Naive thymus-derived CD4-positive, alpha-beta T cell (primary cell): ENCODE data around the gene C1orf174. TPM values are rescaled to one million over a fixed set of nuclear protein-coding genes. Genes with fewer than 3 reads are reported as not detected.

Experiments
- ATAC-seq: fragments of 150-1000 bp; cut with Tn5 transposase; 2 replicates; pipeline ENCODE4 v1.10.0; 2021; ENCODE audit warnings: mild to moderate bottlenecking, moderate library complexity
- CTCF ChIA-PET: fragments of 350-600 bp; sonication (Branson Sonifier 250); formaldehyde crosslinking; loops from one replicate; lab custom pipeline; 2021; ENCODE audit warnings: antibody characterized with exemption; lab: Charles Lee
- POLR2A ChIA-PET: fragments of 350-600 bp; sonication (Branson Sonifier 250); formaldehyde crosslinking; loops from one replicate; lab custom pipeline; 2021; ENCODE audit warnings: antibody characterized with exemption, inconsistent platforms; lab: Charles Lee
- DNase-seq, 9 donors: peaks; one replicate each; pipeline versions ENCODE4 v3.0.0 to v3.0.0-alpha.2; 2020 to 2022; ENCODE audit warnings: mixed read lengths in 1 of 9
- H3K27ac ChIP-seq: one replicate; pipeline ENCODE4 v1.7.0; 2013; ENCODE audit warnings: mild to moderate bottlenecking, low read depth, low read length, moderate library complexity
- H3K27me3 ChIP-seq, 2 donors: one replicate each; pipeline ENCODE4 v1.7.0; 2013; ENCODE audit warnings: low read length in 2 of 2, mild to moderate bottlenecking in 2 of 2, moderate library complexity in 2 of 2; ENCODE audit not compliant: control insufficient read depth in 2 of 2, insufficient read depth in 2 of 2
- H3K36me3 ChIP-seq, 3 experiments: 1 replicate in 2 of 3; 2 replicates in 1 of 3; pipeline ENCODE4 v1.7.0; 2013; ENCODE audit warnings: low read length in 3 of 3, mild to moderate bottlenecking in 3 of 3, moderate library complexity in 1 of 3; ENCODE audit not compliant: insufficient read depth in 3 of 3, control insufficient read depth in 2 of 3
- H3K4me1 ChIP-seq, 2 donors: one replicate each; pipeline ENCODE4 v1.7.0; 2013; ENCODE audit warnings: low read length in 2 of 2, mild to moderate bottlenecking in 2 of 2, moderate library complexity in 1 of 2; ENCODE audit not compliant: control insufficient read depth in 2 of 2, insufficient read depth in 2 of 2
- H3K4me3 ChIP-seq: 2 replicates; pipeline ENCODE4 v1.7.0; 2013; ENCODE audit warnings: mild to moderate bottlenecking, low read length
- H3K9me3 ChIP-seq, 3 experiments: 1 replicate in 2 of 3; 2 replicates in 1 of 3; pipeline ENCODE4 v1.7.0; 2013; ENCODE audit warnings: low read length in 3 of 3; ENCODE audit not compliant: control insufficient read depth in 2 of 3
- H3K27ac Mint-ChIP-seq, 9 donors: one replicate each; pipeline ENCODE4 v1.8.0; 2020 to 2022; ENCODE audit warnings: mixed read lengths in 9 of 9, mild to moderate bottlenecking in 8 of 9, moderate library complexity in 5 of 9, inconsistent platforms in 2 of 9
- H3K27me3 Mint-ChIP-seq, 5 donors: one replicate each; pipeline ENCODE4 v1.8.0; 2021 to 2022; ENCODE audit warnings: mixed read lengths in 5 of 5, mild to moderate bottlenecking in 1 of 5
- H3K36me3 Mint-ChIP-seq, 5 donors: one replicate each; pipeline ENCODE4 v1.8.0; 2020 to 2022; ENCODE audit warnings: mixed read lengths in 5 of 5, mild to moderate bottlenecking in 3 of 5, inconsistent platforms in 1 of 5
- H3K4me1 Mint-ChIP-seq, 7 donors: one replicate each; pipeline ENCODE4 v1.8.0; 2020 to 2022; ENCODE audit warnings: mixed read lengths in 7 of 7, mild to moderate bottlenecking in 3 of 7, inconsistent platforms in 1 of 7
- H3K4me3 Mint-ChIP-seq, 10 donors: one replicate each; pipeline ENCODE4 v1.8.0; 2020 to 2022; ENCODE audit warnings: mild to moderate bottlenecking in 10 of 10, mixed read lengths in 10 of 10, moderate library complexity in 6 of 10, inconsistent platforms in 2 of 10
- H3K9me3 Mint-ChIP-seq, 11 donors: one replicate each; pipeline ENCODE4 v1.8.0; 2020 to 2022; ENCODE audit warnings: mixed read lengths in 11 of 11, mild to moderate bottlenecking in 4 of 11, inconsistent platforms in 1 of 11, moderate library complexity in 1 of 11
- intact Hi-C, 2 donors: fragments of 100-400 bp; cut with micrococcal nuclease; formaldehyde crosslinking; loops; one replicate each; pipeline ENCODE4 v1.15.1; 2023
- polyA plus RNA-seq, 2 donors: library from polyadenylated mRNA; unstranded; fragments of 300-500 nt; fragmentation: Illumina TruSeq; gene quantifications; one replicate each; pipeline ENCODE4 v1.2.3, GENCODE V29; 2021
- total RNA-seq, 6 experiments: library from RNA in 5 of 6; stranded (reverse) in 5 of 6; gene quantifications; 1 replicate in 5 of 6; 2 replicates in 1 of 6; pipeline ENCODE4 v1.2.3 and lab custom pipeline; 2021 to 2026

Gene C1orf174
- total and polyA plus RNA-seq, 7 experiments from 2014 or later, result 17.0 to 34.7 (median 27.1) TPM

DNA sequence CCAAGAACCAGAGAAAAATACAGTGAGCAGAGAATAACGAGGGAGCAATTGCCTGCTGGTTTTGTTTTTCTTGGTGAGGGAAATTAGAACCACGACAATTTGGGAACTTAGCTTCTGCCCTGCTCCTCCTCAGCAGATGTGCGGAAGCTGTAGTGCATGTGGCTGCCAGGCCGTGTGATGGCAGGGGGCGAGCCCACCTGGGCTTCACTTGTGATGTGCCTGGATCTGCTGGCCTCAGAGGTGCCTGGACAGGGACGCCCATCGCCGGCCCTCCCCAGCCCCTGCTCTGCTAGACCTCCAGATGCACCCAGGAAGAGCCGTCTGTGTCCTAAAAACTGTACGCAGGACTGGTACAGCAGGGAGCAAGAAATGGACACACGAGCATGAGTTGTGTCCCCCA, 28.5 kb upstream of the C1orf174 start:
- Mint-ChIP-seq H3K4me3 (no peak overlapping the region), H3K27ac (no peak overlapping the region), H3K36me3 (no peaks in the 10 kb centered on the region), H3K27me3 (peaks cover 0 to 15% (median 4%) of the 10 kb centered on the region in 5 donors), H3K4me1 (peaks cover 0 to 6% (median 4%) of the 10 kb centered on the region in 7 donors), H3K9me3 (peaks cover 0 to 9% (median 0%) of the 10 kb centered on the region in 11 donors)
- intact Hi-C loops, result no loop called here
- no peaks in the 10 kb centered on the region for H3K9me3 ChIP-seq
- CTCF ChIA-PET, result no interaction called here
- H3K27ac ChIP-seq, result no peak overlapping the region
- POLR2A ChIA-PET, result no interaction called here
- no peaks in the 10 kb centered on the region for H3K4me1 ChIP-seq
- no peaks in the 10 kb centered on the region for H3K36me3 ChIP-seq
- no peak overlapping the region for H3K4me3 ChIP-seq
- no peak for DNase-seq
- ATAC-seq, result no peak
- H3K27me3 ChIP-seq, result no peaks in the 10 kb centered on the region

- Mint-ChIP-seq H3K36me3 (no peaks in the 10 kb centered on the region), H3K4me1 (peaks cover 0 to 10% (median 4%) of the 10 kb centered on the region in 7 donors), H3K27ac (no peak overlapping the region), H3K27me3 (peaks cover 0 to 9% (median 0%) of the 10 kb centered on the region in 5 donors), H3K4me3 (no peak overlapping the region), H3K9me3 (peaks cover 0 to 9% (median 0%) of the 10 kb centered on the region in 11 donors)
- Histone ChIP-seq H3K27ac (no peak overlapping the region), H3K36me3 (no peaks in the 10 kb centered on the region), H3K4me1 (no peaks in the 10 kb centered on the region), H3K27me3 (no peaks in the 10 kb centered on the region), H3K4me3 (no peak overlapping the region), H3K9me3 (no peaks in the 10 kb centered on the region)
- intact Hi-C loops, result no loop called here
- DNase-seq (no peak), ATAC-seq (no peak)
- ChIA-PET POLR2A (no interaction called here), CTCF (no interaction called here)
Measured at GRCh38 chr1:3926956-3927355, 26.9 kb upstream of the C1orf174 start.

DNA sequence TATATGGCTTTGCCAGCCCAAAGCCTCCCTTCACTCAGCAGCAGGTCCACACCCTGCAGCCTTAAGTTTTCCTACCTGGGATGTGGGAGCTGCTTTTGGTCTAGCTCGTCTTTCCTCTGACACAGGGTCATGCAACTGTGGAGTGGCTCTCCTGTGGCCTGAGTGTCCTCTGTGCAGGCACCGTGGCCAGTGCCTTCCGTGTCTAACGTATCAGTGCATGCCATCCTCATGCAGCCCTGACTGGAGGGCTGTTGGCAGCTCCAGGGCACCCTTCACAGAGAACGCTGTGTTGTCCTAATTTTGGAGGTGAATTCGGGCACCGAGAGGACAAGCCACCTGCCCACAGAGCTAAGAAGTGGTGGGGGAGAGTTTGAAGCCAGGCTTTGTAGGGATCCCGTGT, 25.7 kb upstream of the C1orf174 start:
- peaks cover 0 to 9% (median 0%) of the 10 kb centered on the region in 11 donors for H3K9me3 Mint-ChIP-seq
- ATAC-seq (no peak), DNase-seq (no peak)
- peaks cover 0 to 10% (median 4%) of the 10 kb centered on the region in 7 donors for H3K4me1 Mint-ChIP-seq
- Histone ChIP-seq H3K9me3 (no peaks in the 10 kb centered on the region), H3K27me3 (no peaks in the 10 kb centered on the region), H3K27ac (no peak overlapping the region), H3K4me3 (no peak overlapping the region), H3K4me1 (no peaks in the 10 kb centered on the region), H3K36me3 (no peaks in the 10 kb centered on the region)
- ChIA-PET POLR2A (no interaction called here), CTCF (no interaction called here)
- H3K27ac Mint-ChIP-seq, result no peak overlapping the region
- H3K27me3 Mint-ChIP-seq, result peaks cover 0 to 13% (median 0%) of the 10 kb centered on the region in 5 donors
- intact Hi-C loops, result no loop called here
- H3K4me3 Mint-ChIP-seq, result no peak overlapping the region
- no peaks in the 10 kb centered on the region for H3K36me3 Mint-ChIP-seq

DNA sequence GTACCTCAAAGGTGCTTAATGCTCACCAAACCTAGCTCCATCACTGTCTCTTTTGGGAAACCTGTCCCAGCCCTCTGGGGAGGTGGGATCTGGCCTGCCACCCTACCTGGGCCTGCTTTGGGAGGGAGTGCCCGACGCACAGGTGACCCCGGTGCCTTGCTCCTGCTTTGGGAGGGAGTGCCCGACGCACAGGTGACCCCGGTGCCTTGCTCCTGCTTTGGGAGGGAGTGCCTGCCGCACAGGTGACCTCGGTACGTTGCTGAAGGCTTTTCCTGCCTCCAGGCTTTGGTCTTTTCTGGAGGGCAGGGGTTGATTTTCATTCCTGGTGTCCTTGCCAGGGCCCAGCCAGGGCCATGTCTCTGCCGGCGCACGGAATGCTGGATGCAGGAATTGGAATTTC, 25.2 kb upstream of the C1orf174 start:
- CTCF ChIA-PET, result no interaction called here
- no peak for DNase-seq
- no peak overlapping the region for H3K27ac ChIP-seq
- POLR2A ChIA-PET, result no interaction called here
- no peak for ATAC-seq
- H3K4me3 ChIP-seq, result no peak overlapping the region
- H3K36me3 ChIP-seq, result no peaks in the 10 kb centered on the region
- H3K4me1 ChIP-seq, result no peaks in the 10 kb centered on the region
- H3K36me3 Mint-ChIP-seq, result no peaks in the 10 kb centered on the region
- intact Hi-C loops, result no loop called here
- H3K27me3 ChIP-seq, result no peaks in the 10 kb centered on the region
- H3K9me3 ChIP-seq, result no peaks in the 10 kb centered on the region
- H3K9me3 Mint-ChIP-seq, result peaks cover 0 to 6% (median 0%) of the 10 kb centered on the region in 11 donors
- peaks cover 0 to 17% (median 0%) of the 10 kb centered on the region in 5 donors for H3K27me3 Mint-ChIP-seq
- H3K4me1 Mint-ChIP-seq, result peaks cover 0 to 8% (median 3%) of the 10 kb centered on the region in 7 donors
- no peak overlapping the region for H3K4me3 Mint-ChIP-seq
- no peak overlapping the region for H3K27ac Mint-ChIP-seq

DNA sequence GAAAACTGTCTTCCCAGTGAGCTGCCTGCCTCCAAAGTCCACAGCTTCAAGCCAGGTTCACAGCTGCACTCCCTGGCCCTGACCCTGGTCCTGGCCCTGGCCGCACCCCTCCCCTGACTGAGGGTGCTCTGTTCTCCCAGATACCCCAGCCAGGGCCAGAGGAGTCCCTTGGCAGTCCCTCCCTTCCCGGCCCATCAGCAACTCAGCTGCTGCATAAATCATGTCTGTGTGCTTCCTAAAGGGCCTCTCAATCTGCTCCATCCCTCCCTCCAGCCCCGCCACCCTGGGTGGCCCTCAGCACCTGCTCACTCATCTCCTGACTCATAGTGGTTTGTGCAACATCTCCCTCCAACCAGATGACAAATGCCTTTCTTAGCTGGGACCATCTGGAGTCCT, 24.8 kb upstream of the C1orf174 start:
- no peak overlapping the region for H3K4me3 Mint-ChIP-seq
- H3K27me3 Mint-ChIP-seq, result peaks cover 0 to 17% (median 0%) of the 10 kb centered on the region in 5 donors
- Histone ChIP-seq H3K27ac (no peak overlapping the region), H3K4me1 (no peaks in the 10 kb centered on the region), H3K9me3 (no peaks in the 10 kb centered on the region), H3K27me3 (no peaks in the 10 kb centered on the region), H3K4me3 (no peak overlapping the region), H3K36me3 (no peaks in the 10 kb centered on the region)
- peaks cover 0 to 5% (median 0%) of the 10 kb centered on the region in 7 donors for H3K4me1 Mint-ChIP-seq
- H3K27ac Mint-ChIP-seq, result no peak overlapping the region
- ChIA-PET POLR2A (no interaction called here), CTCF (no interaction called here)
- ATAC-seq, result no peak
- H3K36me3 Mint-ChIP-seq, result no peaks in the 10 kb centered on the region
- DNase-seq, result no peak
- intact Hi-C loops, result no loop called here
- H3K9me3 Mint-ChIP-seq, result peaks cover 0 to 3% (median 0%) of the 10 kb centered on the region in 11 donors

DNA sequence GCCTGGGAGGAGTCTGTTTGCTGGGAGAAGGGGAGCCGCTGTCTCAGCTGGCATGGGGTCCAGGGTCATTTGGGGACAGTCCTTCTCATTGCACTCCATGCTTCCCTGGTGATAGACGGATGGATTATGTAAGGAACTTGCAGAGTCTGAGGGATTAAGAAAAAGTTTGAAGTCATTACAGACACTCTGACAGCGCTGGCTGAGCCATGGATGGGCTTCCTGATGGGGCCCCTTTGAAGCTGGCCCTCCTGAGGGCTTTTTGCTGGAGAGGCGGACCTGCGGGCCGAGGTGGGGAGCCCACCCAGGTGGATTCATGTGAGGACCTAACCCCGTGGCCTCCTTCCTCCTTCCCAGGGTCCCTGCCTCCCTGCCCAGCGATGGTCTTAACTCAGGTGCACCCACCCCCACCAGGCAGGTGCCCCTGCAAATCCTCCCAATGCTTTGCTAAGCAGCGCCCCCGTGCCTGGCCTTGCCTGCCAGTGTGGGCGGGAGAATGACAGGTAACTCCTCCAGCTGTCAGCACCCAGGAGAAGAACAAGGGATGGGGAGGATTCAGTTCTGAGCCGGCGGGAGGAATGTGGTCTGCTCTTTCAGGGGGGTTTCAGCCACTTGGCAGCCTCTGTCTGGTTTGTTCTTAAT, 24.2 kb upstream of the C1orf174 start:
- peaks cover 0 to 2% (median 0%) of the 10 kb centered on the region in 11 donors for H3K9me3 Mint-ChIP-seq
- H3K27ac ChIP-seq, result no peak overlapping the region
- ChIA-PET CTCF (no interaction called here), POLR2A (no interaction called here)
- no peaks in the 10 kb centered on the region for H3K9me3 ChIP-seq
- H3K36me3 Mint-ChIP-seq, result no peaks in the 10 kb centered on the region
- H3K36me3 ChIP-seq, result no peaks in the 10 kb centered on the region
- no peak for DNase-seq
- peaks cover 0 to 17% (median 0%) of the 10 kb centered on the region in 5 donors for H3K27me3 Mint-ChIP-seq
- no peak overlapping the region for H3K4me3 Mint-ChIP-seq
- H3K27ac Mint-ChIP-seq, result no peak overlapping the region
- intact Hi-C loops, result no loop called here
- no peak overlapping the region for H3K4me3 ChIP-seq
- peaks cover 0 to 5% (median 0%) of the 10 kb centered on the region in 7 donors for H3K4me1 Mint-ChIP-seq
- no peak for ATAC-seq
- H3K27me3 ChIP-seq, result no peaks in the 10 kb centered on the region
- no peaks in the 10 kb centered on the region for H3K4me1 ChIP-seq
